ENCODE data around the gene NUP85. TPM values are rescaled to one million over a fixed set of nuclear protein-coding genes. Genes with fewer than 3 reads are reported as not detected.

The NUP85 gene
- total RNA-seq, 1 experiment from 2014 or later = 164 TPM

DNA sequence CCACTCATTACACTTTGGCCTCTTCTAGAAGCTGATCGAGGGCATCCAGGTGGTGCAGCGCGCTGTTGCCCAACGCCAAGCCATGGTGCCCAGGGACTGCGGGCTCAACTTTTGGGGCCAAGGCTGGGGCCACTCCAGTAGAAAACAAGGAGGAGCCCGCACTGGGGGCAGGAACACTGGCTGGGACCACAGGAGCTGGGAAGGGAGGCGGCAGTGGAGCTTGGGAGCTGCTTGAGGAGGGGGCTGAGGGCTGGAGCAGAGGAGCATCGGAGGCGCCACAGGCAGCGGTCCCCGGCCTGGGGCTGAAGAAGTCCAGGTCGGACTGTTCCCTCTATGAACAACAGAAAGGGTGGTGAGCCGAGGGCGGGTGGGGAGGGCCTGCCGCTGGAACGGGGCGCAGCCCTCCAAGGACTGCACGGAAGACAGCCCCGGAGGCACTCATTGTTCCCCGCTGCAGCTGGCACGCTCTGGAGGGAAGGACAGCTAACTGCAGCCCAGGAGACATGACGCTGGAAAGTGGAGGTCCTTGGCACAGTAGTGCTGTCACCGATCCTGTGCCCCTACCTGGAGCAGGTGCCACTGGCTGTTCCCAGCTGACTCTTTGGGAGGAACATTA is 34.4 kb downstream of the NUP85 start:
- no peak for TF ChIP-seq POLR2AphosphoS5 (IDR thresholded peaks at IDR 0.05; ENCODE audit: low read depth, low read length)
- TF ChIP-seq, protein P1, sequence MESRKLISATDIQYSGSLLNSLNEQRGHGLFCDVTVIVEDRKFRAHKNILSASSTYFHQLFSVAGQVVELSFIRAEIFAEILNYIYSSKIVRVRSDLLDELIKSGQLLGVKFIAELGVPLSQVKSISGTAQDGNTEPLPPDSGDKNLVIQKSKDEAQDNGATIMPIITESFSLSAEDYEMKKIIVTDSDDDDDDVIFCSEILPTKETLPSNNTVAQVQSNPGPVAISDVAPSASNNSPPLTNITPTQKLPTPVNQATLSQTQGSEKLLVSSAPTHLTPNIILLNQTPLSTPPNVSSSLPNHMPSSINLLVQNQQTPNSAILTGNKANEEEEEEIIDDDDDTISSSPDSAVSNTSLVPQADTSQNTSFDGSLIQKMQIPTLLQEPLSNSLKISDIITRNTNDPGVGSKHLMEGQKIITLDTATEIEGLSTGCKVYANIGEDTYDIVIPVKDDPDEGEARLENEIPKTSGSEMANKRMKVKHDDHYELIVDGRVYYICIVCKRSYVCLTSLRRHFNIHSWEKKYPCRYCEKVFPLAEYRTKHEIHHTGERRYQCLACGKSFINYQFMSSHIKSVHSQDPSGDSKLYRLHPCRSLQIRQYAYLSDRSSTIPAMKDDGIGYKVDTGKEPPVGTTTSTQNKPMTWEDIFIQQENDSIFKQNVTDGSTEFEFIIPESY (IDR thresholded peaks at IDR 0.05; ENCODE audit: extremely low read depth, insufficient replicate concordance, low read length) = no peak
- TF ChIP-seq, protein P2, sequence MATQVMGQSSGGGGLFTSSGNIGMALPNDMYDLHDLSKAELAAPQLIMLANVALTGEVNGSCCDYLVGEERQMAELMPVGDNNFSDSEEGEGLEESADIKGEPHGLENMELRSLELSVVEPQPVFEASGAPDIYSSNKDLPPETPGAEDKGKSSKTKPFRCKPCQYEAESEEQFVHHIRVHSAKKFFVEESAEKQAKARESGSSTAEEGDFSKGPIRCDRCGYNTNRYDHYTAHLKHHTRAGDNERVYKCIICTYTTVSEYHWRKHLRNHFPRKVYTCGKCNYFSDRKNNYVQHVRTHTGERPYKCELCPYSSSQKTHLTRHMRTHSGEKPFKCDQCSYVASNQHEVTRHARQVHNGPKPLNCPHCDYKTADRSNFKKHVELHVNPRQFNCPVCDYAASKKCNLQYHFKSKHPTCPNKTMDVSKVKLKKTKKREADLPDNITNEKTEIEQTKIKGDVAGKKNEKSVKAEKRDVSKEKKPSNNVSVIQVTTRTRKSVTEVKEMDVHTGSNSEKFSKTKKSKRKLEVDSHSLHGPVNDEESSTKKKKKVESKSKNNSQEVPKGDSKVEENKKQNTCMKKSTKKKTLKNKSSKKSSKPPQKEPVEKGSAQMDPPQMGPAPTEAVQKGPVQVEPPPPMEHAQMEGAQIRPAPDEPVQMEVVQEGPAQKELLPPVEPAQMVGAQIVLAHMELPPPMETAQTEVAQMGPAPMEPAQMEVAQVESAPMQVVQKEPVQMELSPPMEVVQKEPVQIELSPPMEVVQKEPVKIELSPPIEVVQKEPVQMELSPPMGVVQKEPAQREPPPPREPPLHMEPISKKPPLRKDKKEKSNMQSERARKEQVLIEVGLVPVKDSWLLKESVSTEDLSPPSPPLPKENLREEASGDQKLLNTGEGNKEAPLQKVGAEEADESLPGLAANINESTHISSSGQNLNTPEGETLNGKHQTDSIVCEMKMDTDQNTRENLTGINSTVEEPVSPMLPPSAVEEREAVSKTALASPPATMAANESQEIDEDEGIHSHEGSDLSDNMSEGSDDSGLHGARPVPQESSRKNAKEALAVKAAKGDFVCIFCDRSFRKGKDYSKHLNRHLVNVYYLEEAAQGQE (IDR thresholded peaks at IDR 0.05; ENCODE audit: low read depth) = no peak
- TF ChIP-seq CBX3 (IDR thresholded peaks at IDR 0.05; ENCODE audit: low read depth) = no peak
- no peak for TF ChIP-seq ELF1 (IDR thresholded peaks at IDR 0.05; ENCODE audit: borderline replicate concordance, low read depth)
- no peak for TF ChIP-seq RAD21 (IDR thresholded peaks at IDR 0.05; ENCODE audit: low read depth)
- TF ChIP-seq EZH2 (IDR thresholded peaks at IDR 0.05) = no peak
- TF ChIP-seq SRF (IDR thresholded peaks at IDR 0.05; ENCODE audit: low read depth) = no peak
- no peak for TF ChIP-seq ZNF274 (IDR thresholded peaks at IDR 0.05; ENCODE audit: low read depth, low read length)
- TF ChIP-seq POLR2A (IDR thresholded peaks at IDR 0.05; ENCODE audit: borderline replicate concordance, extremely low read depth, insufficient read depth, insufficient read length) = no peak
- TF ChIP-seq FOSL1 (IDR thresholded peaks at IDR 0.05; ENCODE audit: low read depth) = no peak
- no peak for TF ChIP-seq TCF7L2 (IDR thresholded peaks at IDR 0.05; ENCODE audit: borderline replicate concordance, extremely low read depth, insufficient read depth, insufficient read length)
- no peak for TF ChIP-seq CEBPB (IDR thresholded peaks at IDR 0.05; ENCODE audit: low read depth)
- TF ChIP-seq YY1 (IDR thresholded peaks at IDR 0.05; ENCODE audit: extremely low read depth, insufficient replicate concordance, low read depth, low read length) = no peak
- ChIA-PET CTCF (interaction anchor here (0.6 to 3.3 kb wide), 26 partner anchors 8 to 508 kb away, joined by 3 to 30 read pairs (median 4); partner anchors contain the start of genes GGA3, GRB2, JPT1 and MIF4GD), POLR2A (interaction anchor here (0.6 to 1.5 kb wide), 4 partner anchors 22 to 126 kb away, joined by 3 to 6 read pairs (median 4); partner anchors contain the start of genes GGA3, MIF4GD and MRPS7), RAD21 (ENCODE audit: low non-redundant PET in 1 of 2, low total read pairs in 2 of 2, uncharacterized antibody in 2 of 2, unreplicated experiment in 2 of 2) (no interaction called here)
- H3K36me3 ChIP-seq (ENCODE audit: control insufficient read depth in 1 of 2, insufficient read depth in 2 of 2, low read length in 2 of 2) = peaks cover 66 to 83% of the 10 kb centered on the region in 2 experiments
- peaks cover 6% of the 10 kb centered on the region; the same call in 1 of the 2 replicates for H4K20me1 ChIP-seq (ENCODE audit: insufficient read depth)
- no TSS peak for BruUV-seq (replicated peaks)
- H3K9ac ChIP-seq (ENCODE audit: low read length) = no peak overlapping the region
- H3K4me1 ChIP-seq (ENCODE audit: control insufficient read depth in 1 of 2, insufficient read depth in 2 of 2, low read length in 2 of 2) = peaks cover 0 to 11% of the 10 kb centered on the region in 2 experiments; a peak in 1 of 4 replicates
- H2AFZ ChIP-seq (ENCODE audit: low read depth, low read length, poor library complexity, severe bottlenecking) = no peak overlapping the region
- peak overlapping the region; percentile 24; the same call in 1 of the 2 replicates for H3K27ac ChIP-seq (ENCODE audit: low read depth, low read length)
- H3K9me3 ChIP-seq (ENCODE audit: control insufficient read depth in 1 of 2, insufficient read depth in 1 of 2, low read depth in 1 of 2, low read length in 2 of 2) = no peaks in the 10 kb centered on the region
- ATAC-seq (peak; percentile 1; the same call in 1 of the 2 replicates), DNase-seq (ENCODE audit: low read depth, low spot score) (no peak)
- H3K79me2 ChIP-seq (ENCODE audit: insufficient read depth, low read length) = no peaks in the 10 kb centered on the region
- H3K27me3 ChIP-seq (ENCODE audit: insufficient read depth, low read length) = no peaks in the 10 kb centered on the region
- no peak overlapping the region for H3K4me3 ChIP-seq (replicated peaks in 1 of 2; ENCODE audit: low read depth in 1 of 2, low read length in 2 of 2)
- intact Hi-C loops (cut with micrococcal nuclease) = loop anchor here (1.0 to 2.0 kb wide), 2 partner anchors 165 to 172 kb away; partner anchors contain the start of gene GRB2
- no peak overlapping the region for H3K4me2 ChIP-seq (ENCODE audit: low read length)
- no peaks in the 10 kb centered on the region for H3K9me2 ChIP-seq (ENCODE audit: insufficient read depth)
